MM.1S (cell line): ENCODE data around the gene SMPD3.

Source experiments
- DNase-seq: peaks from one replicate; pipeline ENCODE4 v3.0.0-alpha.2; 2015
- H2AFZ ChIP-seq: fragments of 300-600 bp; sonication (generic); 2 replicates; pipeline ENCODE4 v1.6.0; 2016; ENCODE audit warnings: antibody characterized with exemption, low read length
- H3F3A ChIP-seq: fragments of 300-600 bp; sonication (generic); 2 replicates; pipeline ENCODE4 v1.6.1; 2016; ENCODE audit warnings: mild to moderate bottlenecking, antibody characterized with exemption, low read length, moderate library complexity, mixed read lengths; ENCODE audit not compliant: insufficient read depth
- H3K27ac ChIP-seq: fragments of 300-600 bp; sonication (generic); 2 replicates; pipeline ENCODE4 v1.5.1; 2016; ENCODE audit warnings: mild to moderate bottlenecking, low read length
- H3K27me3 ChIP-seq: fragments of 300-600 bp; sonication (generic); replicated peaks from 2 replicates; pipeline ENCODE4 v1.6.0; 2016; ENCODE audit warnings: low read length; ENCODE audit not compliant: insufficient read depth
- H3K36me3 ChIP-seq: fragments of 300-600 bp; sonication (generic); replicated peaks from 2 replicates; pipeline ENCODE4 v1.6.1; 2016; ENCODE audit warnings: mild to moderate bottlenecking, low read length, mixed read lengths; ENCODE audit not compliant: insufficient read depth
- H3K4me1 ChIP-seq: fragments of 300-600 bp; sonication (generic); 2 replicates; pipeline ENCODE4 v1.6.1; 2016; ENCODE audit warnings: low read length, mixed read lengths
- H3K4me2 ChIP-seq: fragments of 300-600 bp; sonication (generic); 2 replicates; pipeline ENCODE4 v1.6.0; 2016; ENCODE audit warnings: low read depth, low read length
- H3K4me3 ChIP-seq: fragments of 300-600 bp; sonication (generic); 2 replicates; pipeline ENCODE4 v1.5.1; 2016; ENCODE audit warnings: low read length, mixed read lengths
- H3K79me2 ChIP-seq: fragments of 300-600 bp; sonication (generic); 2 replicates; pipeline ENCODE4 v1.6.1; 2016; ENCODE audit warnings: mixed run types, low read length, mixed read lengths
- H3K9ac ChIP-seq: fragments of 300-600 bp; sonication (generic); 2 replicates; pipeline ENCODE4 v1.6.1; 2016; ENCODE audit warnings: low read length, mixed read lengths
- H3K9me2 ChIP-seq: fragments of 300-600 bp; sonication (generic); replicated peaks from 2 replicates; pipeline ENCODE4 v1.6.1; 2016; ENCODE audit warnings: mild to moderate bottlenecking, low read length, mixed read lengths; ENCODE audit not compliant: insufficient read depth
- H3K9me3 ChIP-seq: fragments of 300-600 bp; sonication (generic); replicated peaks from 2 replicates; pipeline ENCODE4 v1.6.1; 2016; ENCODE audit warnings: mild to moderate bottlenecking, low read length, mixed read lengths; ENCODE audit not compliant: insufficient read depth
- H4K20me1 ChIP-seq: fragments of 300-600 bp; sonication (generic); 2 replicates; pipeline ENCODE4 v1.6.1; 2016; ENCODE audit warnings: mild to moderate bottlenecking, low read length, moderate library complexity, mixed read lengths; ENCODE audit not compliant: insufficient read depth
- CTCF ChIP-seq: fragments of 300-600 bp; sonication (generic); IDR thresholded peaks from 2 replicates; pipeline ENCODE4 v1.5.1; 2016; ENCODE audit warnings: antibody characterized with exemption, low read length, mixed read lengths
- EZH2 ChIP-seq: fragments of 300-600 bp; sonication (generic); optimal IDR thresholded peaks from 2 replicates; pipeline ENCODE3; 2017; ENCODE audit warnings: low read depth, mild to moderate bottlenecking, antibody characterized with exemption, low read length, mixed read lengths
- EZH2phosphoT487 ChIP-seq: fragments of 300-600 bp; sonication (generic); IDR thresholded peaks from 2 replicates; pipeline ENCODE4 v1.6.1; 2018; ENCODE audit warnings: antibody characterized with exemption, low read length

Gene SMPD3

GRCh38 chr16:68345958-68346635 lies 102.2 kb downstream of the SMPD3 start:
- Histone ChIP-seq H4K20me1 (no peaks in the 10 kb centered on the region), H3K4me2 (no peak overlapping the region), H3K36me3 (no peaks in the 10 kb centered on the region)

GRCh38 chr16:68345351-68345810 lies 102.9 kb downstream of the SMPD3 start:
- no peak overlapping the region for H2AFZ ChIP-seq
- no peaks in the 10 kb centered on the region for H3K9me2 ChIP-seq
- no peaks in the 10 kb centered on the region for H4K20me1 ChIP-seq
- H3K9ac ChIP-seq: no peak overlapping the region
- no peaks in the 10 kb centered on the region; the same call in 1 of the 2 replicates for H3K79me2 ChIP-seq
- 0 out of 2 replicates have a peak, but pooled peaks cover under 1% of the 10 kb centered on the region for H3K36me3 ChIP-seq
- H3F3A ChIP-seq: no peaks in the 10 kb centered on the region
- H3K9me3 ChIP-seq: no peaks in the 10 kb centered on the region
- no peak overlapping the region for H3K4me2 ChIP-seq
- H3K27ac ChIP-seq: no peak overlapping the region
- H3K27me3 ChIP-seq: no peaks in the 10 kb centered on the region
- H3K4me3 ChIP-seq: no peak overlapping the region
- TF ChIP-seq EZH2phosphoT487: no peak
- TF ChIP-seq EZH2: no peak
- TF ChIP-seq CTCF: no peak
- DNase-seq: no peak
- 0 out of 2 replicates have a peak, but pooled peaks cover 4% of the 10 kb centered on the region for H3K4me1 ChIP-seq

More at GRCh38 chr16:68345958-68346635, 102.2 kb downstream of the SMPD3 start:
- TF ChIP-seq EZH2phosphoT487 (no peak), EZH2 (no peak), CTCF (no peak)
- no peaks in the 10 kb centered on the region; the same call in 1 of the 2 replicates for H3K79me2 ChIP-seq
- no peaks in the 10 kb centered on the region for H3K9me2 ChIP-seq
- H3K27me3 ChIP-seq: no peaks in the 10 kb centered on the region
- no peaks in the 10 kb centered on the region for H3K9me3 ChIP-seq
- 0 out of 2 replicates have a peak, but pooled peaks cover 4% of the 10 kb centered on the region for H3K4me1 ChIP-seq
- H3K9ac ChIP-seq: no peak overlapping the region
- no peak overlapping the region for H2AFZ ChIP-seq
- no peak overlapping the region for H3K27ac ChIP-seq
- no peak overlapping the region for H3K4me3 ChIP-seq
- no peak for DNase-seq
- no peaks in the 10 kb centered on the region for H3F3A ChIP-seq

- Histone ChIP-seq H3K4me3 (no peak overlapping the region), H3K4me2 (no peak overlapping the region), H3F3A (no peaks in the 10 kb centered on the region), H3K27ac (no peak overlapping the region), H2AFZ (no peak overlapping the region), H3K4me1 (0 out of 2 replicates have a peak, but pooled peaks cover 4% of the 10 kb centered on the region), H3K27me3 (no peaks in the 10 kb centered on the region), H3K79me2 (no peaks in the 10 kb centered on the region; the same call in 1 of the 2 replicates), H3K9me3 (no peaks in the 10 kb centered on the region), H3K36me3 (peaks cover 6% of the 10 kb centered on the region; the same call in 1 of the 2 replicates), H3K9me2 (no peaks in the 10 kb centered on the region), H4K20me1 (no peaks in the 10 kb centered on the region), H3K9ac (no peak overlapping the region)
- DNase-seq: no peak
- TF ChIP-seq CTCF: no peak
- no peak for TF ChIP-seq EZH2phosphoT487
- no peak for TF ChIP-seq EZH2
Measured at GRCh38 chr16:68344252-68344651, 104.1 kb downstream of the SMPD3 start.
